Measurements from ENCODE around the gene PCP2.

DNA sequence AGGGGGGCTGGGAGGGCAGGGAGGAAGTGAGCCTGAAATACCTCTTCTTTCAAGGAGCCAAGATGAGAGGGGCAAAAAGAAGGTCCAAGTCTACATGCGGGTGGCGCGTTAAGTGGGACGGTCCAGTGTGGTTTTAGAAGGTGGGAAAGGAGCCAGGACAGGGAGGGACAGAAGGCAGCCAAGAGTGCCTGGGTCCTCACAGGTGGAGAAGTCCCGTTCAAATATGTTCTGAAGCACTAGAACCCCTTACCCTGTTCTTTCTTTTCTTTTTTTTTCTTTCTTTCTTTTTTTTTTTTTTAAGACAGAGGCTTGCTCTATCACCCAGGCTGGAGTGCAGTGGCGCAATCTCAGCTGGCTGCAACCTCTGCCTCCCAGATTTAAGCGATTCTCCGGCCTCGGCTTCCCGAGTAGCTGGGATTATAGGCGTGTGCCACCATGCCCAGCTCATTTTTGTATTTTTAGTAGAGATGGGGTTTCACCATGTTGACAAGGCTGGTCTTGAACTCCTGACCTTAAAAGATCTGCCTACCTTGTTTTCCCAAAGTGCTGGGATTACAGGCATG, 30.5 kb downstream of the PCP2 start:
- TF ChIP-seq CSDC2 (CRISPR knock-in tag; IDR thresholded peaks at IDR 0.05) (no peak), ZFP3 (CRISPR knock-in tag; IDR thresholded peaks at IDR 0.05) (no peak), ESRRG (CRISPR knock-in tag; IDR thresholded peaks at IDR 0.05) (no peak), PPARA (CRISPR knock-in tag; IDR thresholded peaks at IDR 0.05; ENCODE audit: borderline replicate concordance) (no peak), ISL1 (CRISPR knock-in tag; IDR thresholded peaks at IDR 0.05) (no peak), OSR1 (CRISPR knock-in tag; IDR thresholded peaks at IDR 0.05) (no peak), TOX (CRISPR knock-in tag; IDR thresholded peaks at IDR 0.05; ENCODE audit: borderline replicate concordance) (no peak), ZNF8 (CRISPR knock-in tag; IDR thresholded peaks at IDR 0.05) (no peak), ARNTL (CRISPR knock-in tag; IDR thresholded peaks at IDR 0.05; ENCODE audit: borderline replicate concordance, low read depth) (no peak), ZNF565 (CRISPR knock-in tag; conservative IDR thresholded peaks at IDR 0.05; ENCODE audit: low read depth) (no peak), RARB (CRISPR knock-in tag; IDR thresholded peaks at IDR 0.05) (no peak)
- TF ChIP-seq, protein P1, sequence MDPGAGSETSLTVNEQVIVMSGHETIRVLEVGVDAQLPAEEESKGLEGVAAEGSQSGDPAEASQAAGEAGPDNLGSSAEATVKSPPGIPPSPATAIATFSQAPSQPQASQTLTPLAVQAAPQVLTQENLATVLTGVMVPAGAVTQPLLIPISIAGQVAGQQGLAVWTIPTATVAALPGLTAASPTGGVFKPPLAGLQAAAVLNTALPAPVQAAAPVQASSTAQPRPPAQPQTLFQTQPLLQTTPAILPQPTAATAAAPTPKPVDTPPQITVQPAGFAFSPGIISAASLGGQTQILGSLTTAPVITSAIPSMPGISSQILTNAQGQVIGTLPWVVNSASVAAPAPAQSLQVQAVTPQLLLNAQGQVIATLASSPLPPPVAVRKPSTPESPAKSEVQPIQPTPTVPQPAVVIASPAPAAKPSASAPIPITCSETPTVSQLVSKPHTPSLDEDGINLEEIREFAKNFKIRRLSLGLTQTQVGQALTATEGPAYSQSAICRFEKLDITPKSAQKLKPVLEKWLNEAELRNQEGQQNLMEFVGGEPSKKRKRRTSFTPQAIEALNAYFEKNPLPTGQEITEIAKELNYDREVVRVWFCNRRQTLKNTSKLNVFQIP (CRISPR knock-in tag; IDR thresholded peaks at IDR 0.05; ENCODE audit: borderline replicate concordance, low read depth) = no peak
- TF ChIP-seq, protein P2, sequence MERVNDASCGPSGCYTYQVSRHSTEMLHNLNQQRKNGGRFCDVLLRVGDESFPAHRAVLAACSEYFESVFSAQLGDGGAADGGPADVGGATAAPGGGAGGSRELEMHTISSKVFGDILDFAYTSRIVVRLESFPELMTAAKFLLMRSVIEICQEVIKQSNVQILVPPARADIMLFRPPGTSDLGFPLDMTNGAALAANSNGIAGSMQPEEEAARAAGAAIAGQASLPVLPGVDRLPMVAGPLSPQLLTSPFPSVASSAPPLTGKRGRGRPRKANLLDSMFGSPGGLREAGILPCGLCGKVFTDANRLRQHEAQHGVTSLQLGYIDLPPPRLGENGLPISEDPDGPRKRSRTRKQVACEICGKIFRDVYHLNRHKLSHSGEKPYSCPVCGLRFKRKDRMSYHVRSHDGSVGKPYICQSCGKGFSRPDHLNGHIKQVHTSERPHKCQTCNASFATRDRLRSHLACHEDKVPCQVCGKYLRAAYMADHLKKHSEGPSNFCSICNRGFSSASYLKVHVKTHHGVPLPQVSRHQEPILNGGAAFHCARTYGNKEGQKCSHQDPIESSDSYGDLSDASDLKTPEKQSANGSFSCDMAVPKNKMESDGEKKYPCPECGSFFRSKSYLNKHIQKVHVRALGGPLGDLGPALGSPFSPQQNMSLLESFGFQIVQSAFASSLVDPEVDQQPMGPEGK (CRISPR knock-in tag; IDR thresholded peaks at IDR 0.05; ENCODE audit: borderline replicate concordance) = no peak
